ENCODE data around the gene TBPL2.

TBPL2 gene

DNA sequence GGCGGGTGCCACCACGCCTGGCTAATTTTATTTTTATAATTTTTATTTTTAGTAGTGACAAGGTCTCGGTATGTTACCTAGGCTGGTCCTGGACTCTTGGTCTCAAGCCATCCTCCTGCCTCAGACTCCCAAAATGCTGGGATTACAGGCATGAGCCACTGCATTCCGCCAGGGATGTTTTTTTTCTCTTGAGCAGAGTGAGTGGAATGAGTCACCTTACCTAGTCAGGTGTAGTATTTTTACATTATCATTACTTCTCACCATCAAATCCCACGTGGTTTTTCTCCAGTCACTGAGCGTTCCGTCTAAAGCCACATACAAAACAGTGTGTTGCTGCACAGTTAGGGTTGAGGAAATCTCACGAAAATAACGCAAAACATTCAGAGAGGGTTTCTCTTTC, 870 bp upstream of the TBPL2 start:
- H3K9me3 ChIP-seq (ENCODE audit: insufficient read depth, low read depth, low read length) = no peaks in the 10 kb centered on the region
- no peaks in the 10 kb centered on the region for H3K36me3 ChIP-seq (ENCODE audit: insufficient read depth, low read length)
- H3K4me1 ChIP-seq (ENCODE audit: insufficient read depth, low read length) = no peaks in the 10 kb centered on the region
- no peaks in the 10 kb centered on the region for H3K27me3 ChIP-seq (ENCODE audit: insufficient read depth, low read length)
- H3K4me3 ChIP-seq (ENCODE audit: low read length) = no peak overlapping the region
- 94% methylated on average over 7 of the region's 9 CpGs for WGBS
- H3K9ac ChIP-seq (ENCODE audit: low read depth, low read length) = no peak overlapping the region
- no peak overlapping the region for H3K27ac ChIP-seq (ENCODE audit: low read depth, low read length)

DNA sequence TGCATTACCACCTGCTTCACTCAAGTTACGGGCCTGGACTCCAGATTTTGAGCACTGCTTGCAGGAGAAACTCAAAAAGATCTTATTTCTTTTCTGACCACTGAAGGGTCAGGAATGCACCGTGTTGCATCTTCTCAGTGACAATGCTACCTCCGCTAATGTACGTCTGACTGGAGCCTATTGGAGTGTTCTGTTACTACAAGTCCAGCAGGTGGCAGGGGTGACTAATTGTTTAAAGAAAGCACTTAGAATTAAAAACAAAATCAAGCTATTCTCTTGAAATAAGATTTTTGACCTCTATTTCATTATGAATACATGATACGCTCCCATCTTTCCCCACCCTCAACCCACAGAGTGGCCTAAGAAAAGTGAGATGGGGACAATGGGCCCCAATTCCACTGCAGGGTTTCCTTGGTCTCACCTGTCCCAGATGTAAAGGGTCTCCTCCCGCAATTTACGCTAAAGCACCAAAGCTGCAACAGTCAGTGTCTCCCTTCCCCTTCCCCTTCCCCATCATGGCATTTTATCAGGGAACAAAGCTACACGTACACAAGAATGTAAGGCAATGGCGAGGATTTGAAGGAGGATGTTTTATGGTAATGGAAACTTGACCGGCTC, 2.2 kb downstream of the TBPL2 start:
- Histone ChIP-seq H3K9me3 (ENCODE audit: insufficient read depth, low read depth, low read length) (no peaks in the 10 kb centered on the region), H3K9ac (ENCODE audit: low read depth, low read length) (no peak overlapping the region), H3K27ac (ENCODE audit: low read depth, low read length) (no peak overlapping the region), H3K4me3 (ENCODE audit: low read length) (no peak overlapping the region), H3K4me1 (ENCODE audit: insufficient read depth, low read length) (peaks cover 7% of the 10 kb centered on the region), H3K36me3 (ENCODE audit: insufficient read depth, low read length) (no peaks in the 10 kb centered on the region), H3K27me3 (ENCODE audit: insufficient read depth, low read length) (no peaks in the 10 kb centered on the region)
- WGBS = 61% methylated on average over 10 of the region's 10 CpGs

DNA sequence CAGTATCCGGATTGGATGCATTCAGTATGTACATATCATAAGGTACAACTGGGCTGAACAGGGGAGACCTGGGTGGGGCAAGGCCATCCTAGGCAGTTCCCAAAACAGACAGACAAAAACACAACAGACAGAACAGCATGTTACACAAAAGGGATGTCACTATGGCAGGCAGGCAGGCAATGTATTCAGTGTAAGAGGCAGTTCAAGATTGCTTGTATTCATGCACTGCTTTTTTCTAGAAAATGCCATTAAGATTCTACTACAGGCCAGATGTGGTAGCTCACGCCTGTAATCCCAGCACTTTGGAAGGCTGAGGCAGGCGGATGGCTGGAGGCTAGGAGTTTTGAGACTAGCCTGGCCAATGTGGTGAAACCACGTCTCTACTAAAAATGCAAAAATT, 3.5 kb downstream of the TBPL2 start:
- Histone ChIP-seq H3K27ac (ENCODE audit: low read depth, low read length) (no peak overlapping the region), H3K4me1 (ENCODE audit: insufficient read depth, low read length) (peaks cover 7% of the 10 kb centered on the region), H3K9ac (ENCODE audit: low read depth, low read length) (no peak overlapping the region), H3K9me3 (ENCODE audit: insufficient read depth, low read depth, low read length) (no peaks in the 10 kb centered on the region), H3K27me3 (ENCODE audit: insufficient read depth, low read length) (no peaks in the 10 kb centered on the region), H3K36me3 (ENCODE audit: insufficient read depth, low read length) (no peaks in the 10 kb centered on the region), H3K4me3 (ENCODE audit: low read length) (no peak overlapping the region)
- WGBS = 97% methylated on average over 4 of the region's 4 CpGs

DNA sequence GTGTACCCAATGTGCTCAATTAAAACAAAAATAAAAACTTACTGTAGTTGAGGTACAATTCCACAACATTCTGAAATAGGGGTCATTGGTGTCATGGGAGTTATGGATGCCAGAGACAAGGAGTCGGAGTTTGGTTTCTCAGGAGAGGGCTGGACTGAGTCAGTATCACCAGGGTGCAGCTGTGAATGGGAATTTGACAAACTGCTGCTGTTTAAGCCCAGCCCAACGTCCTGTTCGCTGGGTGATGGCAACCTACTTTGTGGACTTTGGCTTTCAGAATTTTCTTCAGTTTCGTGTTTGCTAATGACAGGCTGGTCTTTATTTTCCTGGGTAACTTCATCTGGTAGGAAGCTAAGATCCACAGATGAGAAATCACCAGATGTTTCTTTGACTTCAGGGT, 3.9 kb downstream of the TBPL2 start:
- 81% methylated on average over 4 of the region's 4 CpGs for WGBS
- Histone ChIP-seq H3K27ac (ENCODE audit: low read depth, low read length) (no peak overlapping the region), H3K4me3 (ENCODE audit: low read length) (no peak overlapping the region), H3K36me3 (ENCODE audit: insufficient read depth, low read length) (no peaks in the 10 kb centered on the region), H3K27me3 (ENCODE audit: insufficient read depth, low read length) (no peaks in the 10 kb centered on the region), H3K9me3 (ENCODE audit: insufficient read depth, low read depth, low read length) (no peaks in the 10 kb centered on the region), H3K9ac (ENCODE audit: low read depth, low read length) (no peak overlapping the region), H3K4me1 (ENCODE audit: insufficient read depth, low read length) (peaks cover 7% of the 10 kb centered on the region)

DNA sequence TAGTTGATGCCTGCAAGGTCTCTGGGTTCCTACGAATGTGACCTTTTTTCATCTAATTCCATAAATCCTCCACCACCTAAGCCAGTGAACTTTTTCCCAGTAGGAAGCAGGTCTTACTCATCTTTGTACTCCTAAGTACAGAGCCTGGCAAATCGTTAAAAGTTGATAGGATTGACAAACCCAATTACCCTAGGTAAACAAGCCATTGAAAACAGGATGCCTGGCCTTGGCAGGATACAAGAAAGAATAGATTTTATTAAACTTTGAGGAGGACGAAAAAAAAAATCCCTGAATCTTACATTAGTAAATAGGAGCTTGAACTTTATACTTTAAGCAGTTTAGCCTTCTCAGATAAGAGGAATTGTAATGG, 5.6 kb downstream of the TBPL2 start:
- Histone ChIP-seq H3K4me3 (ENCODE audit: low read length) (no peak overlapping the region), H3K27me3 (ENCODE audit: insufficient read depth, low read length) (no peaks in the 10 kb centered on the region), H3K9me3 (ENCODE audit: insufficient read depth, low read depth, low read length) (no peaks in the 10 kb centered on the region), H3K9ac (ENCODE audit: low read depth, low read length) (no peak overlapping the region), H3K27ac (ENCODE audit: low read depth, low read length) (no peak overlapping the region), H3K4me1 (ENCODE audit: insufficient read depth, low read length) (peaks cover 7% of the 10 kb centered on the region), H3K36me3 (ENCODE audit: insufficient read depth, low read length) (no peaks in the 10 kb centered on the region)
- 60% methylated on average over 2 of the region's 3 CpGs for whole genome bisulfite sequencing

DNA sequence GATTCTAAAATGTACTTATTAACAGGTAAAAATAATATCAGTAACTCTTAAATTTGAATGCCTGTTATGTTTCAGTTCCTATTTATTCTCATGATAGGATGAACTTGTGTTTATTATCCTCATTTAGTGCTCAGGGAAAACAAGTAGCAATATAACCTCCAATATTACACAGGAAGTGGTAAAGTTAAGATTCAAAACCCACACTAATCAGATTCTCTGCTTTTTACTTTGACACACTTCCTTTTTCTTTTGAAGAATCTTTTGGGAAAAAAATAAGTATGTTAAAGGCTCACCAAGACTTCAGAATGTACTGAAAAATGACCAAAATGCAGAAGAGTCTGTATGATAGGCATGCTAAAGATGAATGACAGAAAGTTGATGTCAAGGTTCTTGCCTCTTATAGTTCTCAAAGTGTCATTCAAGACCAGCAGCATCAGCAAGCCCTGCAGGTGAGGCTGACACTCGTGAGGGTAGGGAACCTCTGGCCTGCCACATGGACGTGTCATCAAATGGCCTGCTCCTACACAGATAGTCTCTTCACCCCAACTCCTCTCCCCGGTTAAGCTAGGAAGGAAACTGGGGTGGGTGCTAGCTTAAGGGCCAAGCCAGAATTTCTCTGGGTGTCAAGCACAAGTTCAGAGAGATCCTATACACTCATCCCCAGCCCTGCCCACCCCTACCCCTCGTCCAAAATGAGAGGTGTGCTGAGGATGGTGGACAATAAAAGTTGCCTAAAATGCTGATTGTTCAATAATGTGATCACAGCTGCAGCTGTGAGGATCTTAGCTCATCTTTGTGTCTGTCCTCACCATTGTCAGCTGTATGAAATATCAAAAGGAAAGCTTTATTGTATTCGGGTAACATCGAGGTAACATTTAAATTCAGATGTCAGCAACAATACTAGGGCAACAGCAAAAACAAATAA, 6.3 kb downstream of the TBPL2 start:
- Histone ChIP-seq H3K4me3 (ENCODE audit: low read length) (no peak overlapping the region), H3K27ac (ENCODE audit: low read depth, low read length) (no peak overlapping the region), H3K36me3 (ENCODE audit: insufficient read depth, low read length) (no peaks in the 10 kb centered on the region), H3K9me3 (ENCODE audit: insufficient read depth, low read depth, low read length) (no peaks in the 10 kb centered on the region), H3K9ac (ENCODE audit: low read depth, low read length) (no peak overlapping the region), H3K27me3 (ENCODE audit: insufficient read depth, low read length) (no peaks in the 10 kb centered on the region), H3K4me1 (ENCODE audit: insufficient read depth, low read length) (peaks cover 7% of the 10 kb centered on the region)
- 88% methylated on average over 5 of the region's 6 CpGs for WGBS

DNA sequence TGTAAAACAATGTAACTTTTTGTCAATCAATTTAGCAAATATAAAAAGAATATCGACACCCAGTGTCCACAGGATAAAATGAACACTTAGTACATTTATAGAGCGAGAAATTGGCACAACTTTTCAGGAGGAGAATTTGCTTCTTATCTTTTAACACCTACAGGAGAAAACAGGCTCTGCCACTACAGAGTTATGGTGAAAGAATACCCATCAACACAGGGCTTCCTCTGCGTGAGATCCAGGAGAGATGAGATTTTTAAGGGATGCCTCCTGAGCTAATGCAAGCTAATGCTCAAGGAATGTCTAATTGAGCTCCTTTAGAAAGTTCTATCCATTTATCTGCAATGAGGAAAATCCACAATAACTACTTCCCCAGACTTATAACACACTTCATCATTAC, 7.8 kb downstream of the TBPL2 start:
- WGBS = 91% methylated on average over 3 of the region's 3 CpGs

DNA sequence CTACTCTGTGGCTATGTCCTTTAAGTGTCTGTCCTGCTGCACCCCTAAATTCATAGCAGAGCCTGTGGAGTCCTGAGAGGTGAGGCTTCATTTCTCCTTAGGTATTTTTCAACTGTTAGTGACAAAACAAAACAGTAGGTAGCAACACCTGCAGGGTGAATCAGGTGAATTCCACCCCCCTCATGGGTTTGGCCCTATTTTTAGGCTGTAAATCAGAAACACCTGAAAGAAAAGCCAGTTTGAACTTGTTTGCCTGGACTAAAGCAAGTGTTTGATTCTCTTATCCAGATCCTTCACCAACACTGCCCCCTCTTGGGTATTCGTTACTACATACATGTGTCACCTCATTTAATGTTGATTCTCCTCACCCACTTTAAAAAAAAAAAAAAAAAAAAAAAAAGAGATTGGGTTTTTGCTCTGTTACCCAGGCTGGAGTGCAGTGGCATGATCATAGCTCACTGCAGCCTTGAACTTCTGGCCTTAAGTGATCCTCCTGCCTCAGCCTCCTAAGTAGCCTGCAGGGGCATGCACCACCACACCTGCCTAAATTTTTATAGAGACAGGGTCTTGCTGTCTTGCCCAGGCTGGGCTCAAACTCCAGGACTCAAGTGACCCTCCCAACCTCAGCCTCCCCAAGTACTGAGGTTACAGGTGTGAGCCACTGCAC, 10.3 kb downstream of the TBPL2 start:
- 30% methylated on average over 1 of the region's 1 CpG for WGBS

More for the DNA sequence above, 7.8 kb downstream of the TBPL2 start:
- H3K9me3 ChIP-seq (ENCODE audit: insufficient read depth, low read depth, low read length) = no peaks in the 10 kb centered on the region
- H3K4me1 ChIP-seq (ENCODE audit: insufficient read depth, low read length) = peaks cover 7% of the 10 kb centered on the region
- H3K27me3 ChIP-seq (ENCODE audit: insufficient read depth, low read length) = no peaks in the 10 kb centered on the region
- no peak overlapping the region for H3K27ac ChIP-seq (ENCODE audit: low read depth, low read length)
- no peak overlapping the region for H3K4me3 ChIP-seq (ENCODE audit: low read length)
- no peaks in the 10 kb centered on the region for H3K36me3 ChIP-seq (ENCODE audit: insufficient read depth, low read length)
- H3K9ac ChIP-seq (ENCODE audit: low read depth, low read length) = no peak overlapping the region

DNA sequence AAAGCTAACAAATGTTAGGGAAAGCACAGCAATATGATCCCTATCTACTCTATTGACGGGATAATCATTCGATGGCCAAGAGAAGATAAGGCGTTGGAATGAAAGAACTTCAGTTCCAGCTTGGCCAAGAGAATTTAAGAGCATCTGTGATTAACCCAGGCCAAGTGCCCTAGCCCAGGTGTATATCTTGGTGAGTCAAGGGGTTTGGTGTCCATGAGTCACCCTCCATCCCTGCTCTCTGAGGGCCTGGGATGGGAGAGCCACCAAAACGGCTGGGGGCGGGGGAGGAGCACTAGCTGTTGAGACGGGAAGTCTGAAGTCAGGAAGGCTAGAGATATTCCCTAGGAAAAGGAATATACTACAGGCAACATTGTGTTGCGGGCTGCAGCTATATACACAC, 13.0 kb downstream of the TBPL2 start:
- Histone ChIP-seq H3K27ac (ENCODE audit: low read depth, low read length) (no peak overlapping the region), H3K4me3 (ENCODE audit: low read length) (no peak overlapping the region), H3K36me3 (ENCODE audit: insufficient read depth, low read length) (no peaks in the 10 kb centered on the region), H3K9ac (ENCODE audit: low read depth, low read length) (no peak overlapping the region), H3K27me3 (ENCODE audit: insufficient read depth, low read length) (no peaks in the 10 kb centered on the region), H3K4me1 (ENCODE audit: insufficient read depth, low read length) (no peaks in the 10 kb centered on the region; the same call in 1 of the 2 replicates), H3K9me3 (ENCODE audit: insufficient read depth, low read depth, low read length) (no peaks in the 10 kb centered on the region)
- 83% methylated on average over 6 of the region's 7 CpGs for WGBS

More for the DNA sequence above, 10.3 kb downstream of the TBPL2 start:
- H3K27ac ChIP-seq (ENCODE audit: low read depth, low read length) = no peak overlapping the region
- H3K27me3 ChIP-seq (ENCODE audit: insufficient read depth, low read length) = no peaks in the 10 kb centered on the region
- H3K4me1 ChIP-seq (ENCODE audit: insufficient read depth, low read length) = peaks cover 7% of the 10 kb centered on the region
- H3K4me3 ChIP-seq (ENCODE audit: low read length) = no peak overlapping the region
- H3K9ac ChIP-seq (ENCODE audit: low read depth, low read length) = no peak overlapping the region
- H3K36me3 ChIP-seq (ENCODE audit: insufficient read depth, low read length) = no peaks in the 10 kb centered on the region
- no peaks in the 10 kb centered on the region for H3K9me3 ChIP-seq (ENCODE audit: insufficient read depth, low read depth, low read length)

DNA sequence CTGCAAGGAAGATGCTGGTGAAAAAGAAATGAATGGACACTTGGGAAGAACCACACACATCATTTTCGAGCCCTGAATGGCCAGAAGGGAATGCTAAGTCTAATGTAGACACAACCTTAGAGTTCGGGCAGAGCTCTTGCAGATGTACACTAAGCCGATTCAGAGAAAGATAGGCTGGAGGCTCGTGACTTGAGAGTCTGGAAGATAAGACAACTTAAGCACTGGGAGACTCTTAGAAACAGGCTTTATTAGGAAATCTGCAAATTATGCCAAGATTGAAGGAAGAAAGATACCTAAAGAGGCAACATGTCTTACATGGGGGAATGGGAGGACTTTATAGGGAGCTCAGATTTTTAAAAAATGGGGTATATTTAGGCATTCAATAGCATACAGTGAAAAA, 13.5 kb downstream of the TBPL2 start:
- no peaks in the 10 kb centered on the region; the same call in 1 of the 2 replicates for H3K4me1 ChIP-seq (ENCODE audit: insufficient read depth, low read length)
- no peak overlapping the region for H3K4me3 ChIP-seq (ENCODE audit: low read length)
- WGBS = 91% methylated on average over 4 of the region's 4 CpGs
- no peaks in the 10 kb centered on the region for H3K9me3 ChIP-seq (ENCODE audit: insufficient read depth, low read depth, low read length)
- no peaks in the 10 kb centered on the region for H3K27me3 ChIP-seq (ENCODE audit: insufficient read depth, low read length)
- H3K9ac ChIP-seq (ENCODE audit: low read depth, low read length) = no peak overlapping the region
- no peaks in the 10 kb centered on the region for H3K36me3 ChIP-seq (ENCODE audit: insufficient read depth, low read length)
- no peak overlapping the region for H3K27ac ChIP-seq (ENCODE audit: low read depth, low read length)

DNA sequence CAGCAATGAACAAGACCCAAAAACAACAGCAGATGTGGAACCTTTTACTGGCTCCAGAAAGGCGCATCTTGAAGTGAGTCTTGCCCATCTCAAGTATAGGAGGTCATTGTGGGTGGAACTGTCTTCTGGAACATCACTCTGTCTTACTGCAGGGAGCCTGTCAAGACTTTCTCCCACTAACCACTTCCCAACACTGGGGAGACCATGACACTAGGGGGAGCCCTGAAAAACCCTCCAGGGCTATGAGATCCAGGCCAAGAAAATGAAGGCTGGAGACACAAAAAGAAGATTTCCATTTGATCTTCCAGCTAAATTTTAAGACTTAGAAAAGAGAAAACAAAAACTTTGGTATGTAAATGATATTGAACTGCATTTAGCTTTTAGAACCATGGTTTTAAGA, 15.3 kb downstream of the TBPL2 start:
- no peaks in the 10 kb centered on the region; the same call in 1 of the 2 replicates for H3K4me1 ChIP-seq (ENCODE audit: insufficient read depth, low read length)
- no peak overlapping the region for H3K27ac ChIP-seq (ENCODE audit: low read depth, low read length)
- no peak overlapping the region for H3K4me3 ChIP-seq (ENCODE audit: low read length)
- no peak overlapping the region for H3K9ac ChIP-seq (ENCODE audit: low read depth, low read length)
- H3K9me3 ChIP-seq (ENCODE audit: insufficient read depth, low read depth, low read length) = no peaks in the 10 kb centered on the region
- no peaks in the 10 kb centered on the region for H3K36me3 ChIP-seq (ENCODE audit: insufficient read depth, low read length)
- no peaks in the 10 kb centered on the region for H3K27me3 ChIP-seq (ENCODE audit: insufficient read depth, low read length)
- 100% methylated on average over 1 of the region's 1 CpG for WGBS

Measured in HUES64 (cell line).